H9 (cell line): ENCODE results near the gene DHRS7C. TPM values are rescaled to one million over a fixed set of nuclear protein-coding genes. Genes with fewer than 3 reads are reported as not detected.

Experiments used
- DNase-seq: peaks from one replicate; pipeline ENCODE4 v3.0.0-alpha.2; 2017
- H2AFZ ChIP-seq: one replicate; pipeline ENCODE4 v1.6.1; 2013; ENCODE audit warnings: mild to moderate bottlenecking, low read length, control low read depth, moderate library complexity
- H2AK5ac ChIP-seq: 2 replicates; pipeline ENCODE4 v1.6.1; 2013; ENCODE audit warnings: low read length, control low read depth, mixed read lengths; ENCODE audit not compliant: insufficient read length
- H2BK120ac ChIP-seq: one replicate; pipeline ENCODE4 v1.6.1; 2013; ENCODE audit warnings: low read depth, mild to moderate bottlenecking, low read length, control low read depth, inconsistent platforms; ENCODE audit not compliant: poor library complexity, severe bottlenecking
- H2BK12ac ChIP-seq: 2 replicates; pipeline ENCODE4 v1.6.1; 2013; ENCODE audit warnings: low read length, control low read depth, mixed read lengths, low read depth; ENCODE audit not compliant: insufficient read length
- H2BK15ac ChIP-seq: 2 replicates; pipeline ENCODE4 v1.6.1; 2013; ENCODE audit warnings: low read depth, low read length, control low read depth
- H2BK20ac ChIP-seq: one replicate; pipeline ENCODE4 v1.6.1; 2013; ENCODE audit warnings: low read depth, mild to moderate bottlenecking, low read length, control low read depth, inconsistent platforms; ENCODE audit not compliant: poor library complexity, severe bottlenecking
- H2BK5ac ChIP-seq: 2 replicates; pipeline ENCODE4 v1.6.1; 2013; ENCODE audit warnings: low read length, control low read depth, mixed read lengths; ENCODE audit not compliant: insufficient read length
- H3K14ac ChIP-seq: 2 replicates; pipeline ENCODE4 v1.6.1; 2013; ENCODE audit warnings: low read length, control low read depth; ENCODE audit not compliant: insufficient read depth
- H3K18ac ChIP-seq: 2 replicates; pipeline ENCODE4 v1.6.1; 2013; ENCODE audit warnings: low read depth, mild to moderate bottlenecking, mixed read lengths, low read length, control low read depth; ENCODE audit not compliant: insufficient read length
- H3K23ac ChIP-seq: 2 replicates; pipeline ENCODE4 v1.6.1; 2013; ENCODE audit warnings: low read length, control low read depth, mixed read lengths, low read depth; ENCODE audit not compliant: insufficient read length
- H3K23me2 ChIP-seq: 2 replicates; pipeline ENCODE4 v1.6.1; 2013; ENCODE audit warnings: low read depth, mild to moderate bottlenecking, mixed read lengths, low read length, control low read depth; ENCODE audit not compliant: insufficient read length, poor library complexity, severe bottlenecking
- H3K27ac ChIP-seq: 2 replicates; pipeline ENCODE4 v1.5.1; 2013; ENCODE audit warnings: low read length, control low read depth, mixed read lengths, low read depth; ENCODE audit not compliant: insufficient read length
- H3K27me3 ChIP-seq: 2 replicates; pipeline ENCODE4 v1.6.1; 2013; ENCODE audit warnings: low read length, control low read depth, inconsistent platforms; ENCODE audit not compliant: insufficient read depth
- H3K4ac ChIP-seq: 2 replicates; pipeline ENCODE4 v1.6.1; 2013; ENCODE audit warnings: low read depth, mild to moderate bottlenecking, control low read depth, inconsistent platforms, low read length, moderate library complexity
- H3K4me1 ChIP-seq: 2 replicates; pipeline ENCODE4 v1.6.1; 2013; ENCODE audit warnings: low read length, control low read depth, inconsistent platforms; ENCODE audit not compliant: insufficient read depth
- H3K4me2 ChIP-seq: 2 replicates; pipeline ENCODE4 v1.6.1; 2013; ENCODE audit warnings: low read length, control low read depth, mixed read lengths; ENCODE audit not compliant: insufficient read length, insufficient read depth
- H3K56ac ChIP-seq: 2 replicates; pipeline ENCODE4 v1.6.1; 2013; ENCODE audit warnings: low read depth, mild to moderate bottlenecking, mixed read lengths, low read length, control low read depth; ENCODE audit not compliant: insufficient read length
- H3K79me1 ChIP-seq: 2 replicates; pipeline ENCODE4 v1.6.1; 2013; ENCODE audit warnings: low read depth, mild to moderate bottlenecking, moderate library complexity, low read length, control low read depth, inconsistent platforms; ENCODE audit not compliant: insufficient read depth, poor library complexity, severe bottlenecking
- H3K79me2 ChIP-seq: 2 replicates; pipeline ENCODE4 v1.6.1; 2013; ENCODE audit warnings: low read length, control low read depth, inconsistent platforms; ENCODE audit not compliant: insufficient read depth
- H3K9ac ChIP-seq: 2 replicates; pipeline ENCODE4 v1.6.1; 2013; ENCODE audit warnings: low read length, control low read depth, mixed read lengths; ENCODE audit not compliant: insufficient read length; ENCODE audit errors: extremely low read depth
- H3K9me3 ChIP-seq: one replicate; pipeline ENCODE4 v1.6.1; 2013; ENCODE audit warnings: low read depth, low read length, inconsistent platforms; ENCODE audit not compliant: control insufficient read depth
- H3T11ph ChIP-seq: one replicate; pipeline ENCODE4 v1.6.1; 2013; ENCODE audit warnings: mild to moderate bottlenecking, low read length, control low read depth, inconsistent platforms
- H4K20me1 ChIP-seq: one replicate; pipeline ENCODE4 v1.6.1; 2013; ENCODE audit not compliant: control insufficient read depth, insufficient read length, insufficient read depth
- H4K5ac ChIP-seq: 2 replicates; pipeline ENCODE4 v1.6.1; 2013; ENCODE audit warnings: low read depth, mild to moderate bottlenecking, mixed read lengths, low read length, control low read depth; ENCODE audit not compliant: insufficient read length
- H4K8ac ChIP-seq: replicated peaks from 2 replicates; pipeline ENCODE4 v1.6.1; 2013; ENCODE audit warnings: low read length, control low read depth, mixed read lengths, low read depth; ENCODE audit not compliant: insufficient read length
- H4K91ac ChIP-seq: 2 replicates; pipeline ENCODE4 v1.6.1; 2013; ENCODE audit warnings: low read depth, mild to moderate bottlenecking, moderate library complexity, mixed read lengths, low read length, control low read depth; ENCODE audit not compliant: insufficient read length
- H3K27ac Mint-ChIP-seq, 3 experiments: 2 replicates in 2 of 3; 3 replicates in 1 of 3; pipeline ENCODE4 v1.8.0; 2020 to 2021; ENCODE audit warnings: mixed read lengths in 3 of 3, mild to moderate bottlenecking in 1 of 3, moderate library complexity in 1 of 3
- H3K27me3 Mint-ChIP-seq: 2 replicates; pipeline ENCODE4 v1.8.0; 2021; ENCODE audit warnings: low read depth, mild to moderate bottlenecking, moderate library complexity, mixed read lengths
- H3K36me3 Mint-ChIP-seq, 3 experiments: 2 replicates in 2 of 3; 3 replicates in 1 of 3; pipeline ENCODE4 v1.8.0; 2020 to 2021; ENCODE audit warnings: low read depth in 3 of 3, mixed read lengths in 3 of 3; ENCODE audit not compliant: insufficient read depth in 1 of 3
- H3K4me1 Mint-ChIP-seq, 2 experiments: 2 replicates each; pipeline ENCODE4 v1.8.0; 2020; ENCODE audit warnings: mixed read lengths in 2 of 2
- H3K4me3 Mint-ChIP-seq, 2 experiments: 2 replicates in 1 of 2; 3 replicates in 1 of 2; pipeline ENCODE4 v1.8.0; 2020 to 2021; ENCODE audit warnings: mild to moderate bottlenecking in 2 of 2, mixed read lengths in 2 of 2, moderate library complexity in 1 of 2
- H3K9me3 Mint-ChIP-seq, 2 experiments: 2 replicates in 1 of 2; 3 replicates in 1 of 2; pipeline ENCODE4 v1.8.0; 2020; ENCODE audit warnings: mild to moderate bottlenecking in 2 of 2, mixed read lengths in 2 of 2, moderate library complexity in 1 of 2
- CTCF ChIP-seq: fragments of 200-600 bp; sonication (generic); conservative IDR thresholded peaks from 3 replicates; pipeline ENCODE4 v1.8.0; 2021; ENCODE audit warnings: antibody characterized with exemption, mild to moderate bottlenecking
- WGBS: extraction: QIAGEN DNeasy Blood & Tissue Kit; methylation state at CpG from one replicate; pipeline ENCODE4 v1.1.7; 2013; ENCODE audit warnings: missing lambda C conversion rate, low lambda C conversion rate, mixed read lengths; ENCODE audit not compliant: insufficient read length; ENCODE audit errors: extremely low coverage; 5-methylcytosine and 5-hydroxymethylcytosine counted together
- total RNA-seq: library from RNA; stranded (reverse); gene quantifications from 2 replicates; pipeline ENCODE4 v1.2.1, GENCODE V29; 2021

Gene DHRS7C
- total RNA-seq, 1 experiment from 2014 or later, result not detected

GRCh38 chr17:9824797-9825338, 33.5 kb upstream of the DHRS7C start:
- Histone ChIP-seq H3K9me3 (no peaks in the 10 kb centered on the region), H3K27ac (no peak overlapping the region), H2BK12ac (no peak overlapping the region), H2AFZ (no peak overlapping the region), H4K20me1 (no peaks in the 10 kb centered on the region), H2AK5ac (no peak overlapping the region), H2BK20ac (no peak overlapping the region), H2BK120ac (no peak overlapping the region), H3K23ac (no peak overlapping the region), H3K56ac (no peak overlapping the region), H3K27me3 (no peaks in the 10 kb centered on the region), H3T11ph (no peak overlapping the region), H3K4me1 (no peaks in the 10 kb centered on the region), H4K5ac (no peak overlapping the region), H3K18ac (no peak overlapping the region), H3K9ac (no peak overlapping the region), H3K79me2 (no peaks in the 10 kb centered on the region), H3K79me1 (no peaks in the 10 kb centered on the region), H3K4ac (no peak overlapping the region), H3K4me2 (no peak overlapping the region), H3K14ac (no peak overlapping the region), H2BK5ac (no peak overlapping the region), H4K91ac (no peak overlapping the region), H4K8ac (no peak overlapping the region), H3K23me2 (no peaks in the 10 kb centered on the region), H2BK15ac (no peak overlapping the region)
- DNase-seq, result no peak
- TF ChIP-seq CTCF, result no peak
- no CpG with 5 or more reads among the region's 8 CpGs for WGBS
- H3K4me1 Mint-ChIP-seq, result no peaks in the 10 kb centered on the region
- no peaks in the 10 kb centered on the region; a peak in 1 of 5 replicates for H3K9me3 Mint-ChIP-seq
- H3K36me3 Mint-ChIP-seq, result no peaks in the 10 kb centered on the region
- no peak overlapping the region for H3K27ac Mint-ChIP-seq
- H3K27me3 Mint-ChIP-seq, result no peaks in the 10 kb centered on the region; the same call in 1 of the 2 replicates
- H3K4me3 Mint-ChIP-seq, result no peak overlapping the region
